Skin epidermis (tissue), 12 donors: Measurements from ENCODE around the gene GIPC2.
"Not testable (repeated sequence)": the region's sequence is repeated elsewhere in the genome, so short reads cannot be mapped to it uniquely, and the experiment has no call there.

ENCODE experiments used
- H3K27ac ChIP-seq, 21 experiments: fragments of 200-600 bp; sonication (generic) in 11 of 21; one replicate each; pipeline ENCODE4 v1.5.0; 2020; ENCODE audit warnings: mild to moderate bottlenecking in 3 of 21, inconsistent platforms in 2 of 21, moderate library complexity in 2 of 21
- H3K4me3 ChIP-seq, 7 experiments: fragments of 200-600 bp; sonication (generic) in 2 of 7; one replicate each; pipeline ENCODE4 v1.5.0; 2020; ENCODE audit warnings: inconsistent platforms in 2 of 7, mild to moderate bottlenecking in 2 of 7, moderate library complexity in 1 of 7

GIPC2 gene

DNA sequence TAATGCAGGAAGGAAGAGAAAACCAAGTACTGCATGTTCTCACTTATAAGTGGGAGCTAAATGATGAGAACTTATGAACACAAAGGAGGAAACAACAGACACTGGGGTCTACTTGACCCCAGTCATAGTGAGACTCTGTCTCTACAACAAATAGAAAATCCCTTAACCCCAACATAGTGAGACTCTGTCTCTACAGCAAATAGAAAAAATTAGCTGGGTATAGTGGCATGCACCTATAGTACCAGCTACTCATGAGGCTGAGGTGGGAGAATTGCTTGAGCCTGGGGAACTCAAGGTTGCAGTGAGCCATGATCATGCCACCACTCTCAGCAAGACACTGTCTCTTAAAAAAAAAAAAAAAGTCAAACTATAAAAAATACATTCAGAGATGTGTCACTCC is 42.7 kb downstream of the GIPC2 start:
- no peak overlapping the region for H3K27ac ChIP-seq
- H3K4me3 ChIP-seq = no peak overlapping the region

DNA sequence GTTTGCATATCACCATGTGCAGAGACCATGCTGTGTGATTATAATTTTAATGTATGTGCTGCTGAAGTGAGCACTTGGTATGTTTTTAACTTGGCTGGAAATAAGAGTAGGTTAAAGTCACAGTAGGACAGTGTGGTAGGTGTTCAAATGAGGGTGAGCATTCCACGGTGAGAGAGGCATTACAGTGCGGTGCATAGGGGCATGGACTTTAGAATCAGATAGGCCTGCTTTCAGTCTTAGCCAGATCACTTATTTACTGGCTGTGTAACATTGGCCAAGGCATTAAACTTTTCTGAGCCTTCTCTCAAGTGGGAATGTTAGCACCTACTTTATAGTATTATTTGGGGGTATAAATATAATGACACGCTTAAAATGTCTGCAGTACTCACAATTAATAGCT is 43.2 kb downstream of the GIPC2 start:
- H3K4me3 ChIP-seq = no peak overlapping the region
- no peak overlapping the region for H3K27ac ChIP-seq

DNA sequence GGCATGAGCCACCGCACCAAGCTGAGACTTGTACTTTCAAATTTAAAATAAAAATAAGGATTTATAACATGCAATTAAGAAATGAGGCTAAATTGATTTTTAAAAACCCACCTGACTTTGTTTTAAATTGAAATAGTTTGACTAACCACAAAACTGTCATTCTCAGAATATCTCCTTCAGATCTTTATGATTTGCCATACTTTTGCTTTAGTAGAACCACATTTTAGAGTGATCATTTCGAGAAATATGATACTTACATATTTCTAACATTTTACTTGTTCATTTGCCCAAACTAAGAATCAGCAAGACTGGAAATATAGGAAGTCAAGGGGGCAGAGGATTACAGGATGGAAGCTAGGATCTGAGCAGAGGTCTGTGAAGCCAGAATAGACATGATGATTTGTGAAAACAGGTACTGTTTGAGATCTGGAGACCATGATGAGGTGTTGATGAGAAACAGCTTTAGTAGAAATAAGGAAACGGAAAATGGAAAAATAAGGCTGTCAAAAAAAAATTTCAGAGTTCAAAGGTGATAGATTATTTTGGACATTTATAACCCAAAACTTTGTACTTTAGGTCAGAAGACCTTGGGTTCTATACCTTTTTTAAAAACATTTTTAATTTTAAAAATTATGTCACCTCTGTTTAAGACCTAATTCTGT is 44.8 kb downstream of the GIPC2 start:
- Histone ChIP-seq H3K27ac (no peak overlapping the region), H3K4me3 (no peak overlapping the region)

DNA sequence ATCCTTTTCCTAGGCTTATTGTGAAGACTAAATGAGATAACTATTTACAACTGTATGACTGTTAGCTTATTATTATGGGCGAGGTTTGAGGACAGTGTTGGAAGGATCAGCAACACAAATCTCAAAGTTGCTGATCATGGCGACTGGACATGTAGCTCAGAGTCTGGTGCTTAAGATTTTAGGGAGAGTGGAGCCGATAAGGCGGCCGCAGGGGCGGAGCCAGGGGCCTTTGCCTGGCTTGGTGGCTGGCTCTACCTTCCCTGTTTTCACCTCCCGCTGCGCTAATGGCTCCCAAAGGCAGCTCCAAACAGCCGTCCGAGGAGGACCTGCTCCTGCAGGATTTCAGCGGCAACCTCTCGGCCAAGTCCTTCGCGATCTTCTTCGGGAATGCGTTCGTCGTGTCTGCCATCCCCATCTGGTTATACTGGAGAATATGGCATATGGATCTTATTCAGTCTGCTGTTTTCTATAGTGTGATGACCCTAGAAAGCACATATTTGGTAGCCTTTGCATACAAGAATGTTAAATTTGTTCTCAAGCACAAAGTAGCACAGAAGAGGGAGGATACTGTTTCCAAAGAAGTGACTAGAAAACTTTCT is 45.5 kb downstream of the GIPC2 start:
- Histone ChIP-seq H3K4me3 (no peak overlapping the region), H3K27ac (no peak overlapping the region)

DNA sequence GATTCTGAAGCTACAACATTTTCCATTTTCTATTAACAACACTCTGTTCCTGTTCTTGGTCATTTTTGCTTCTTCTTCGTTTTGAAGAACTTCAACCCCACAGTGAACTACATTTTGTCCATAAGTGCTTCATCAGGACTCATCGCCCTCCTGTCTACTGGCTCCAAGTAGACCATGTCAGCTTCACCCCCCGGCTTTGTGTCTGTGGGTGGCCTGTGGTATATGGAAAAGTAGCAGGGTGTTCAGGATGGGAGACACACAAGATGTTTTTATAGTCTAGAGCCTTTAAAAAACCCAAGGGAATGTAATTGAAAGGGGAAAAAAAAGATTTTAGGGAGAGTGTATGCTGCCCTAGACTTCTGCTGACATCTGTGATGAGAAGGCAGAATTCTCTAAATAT is 46.1 kb downstream of the GIPC2 start:
- Histone ChIP-seq H3K27ac (no peak overlapping the region), H3K4me3 (no peak overlapping the region)

DNA sequence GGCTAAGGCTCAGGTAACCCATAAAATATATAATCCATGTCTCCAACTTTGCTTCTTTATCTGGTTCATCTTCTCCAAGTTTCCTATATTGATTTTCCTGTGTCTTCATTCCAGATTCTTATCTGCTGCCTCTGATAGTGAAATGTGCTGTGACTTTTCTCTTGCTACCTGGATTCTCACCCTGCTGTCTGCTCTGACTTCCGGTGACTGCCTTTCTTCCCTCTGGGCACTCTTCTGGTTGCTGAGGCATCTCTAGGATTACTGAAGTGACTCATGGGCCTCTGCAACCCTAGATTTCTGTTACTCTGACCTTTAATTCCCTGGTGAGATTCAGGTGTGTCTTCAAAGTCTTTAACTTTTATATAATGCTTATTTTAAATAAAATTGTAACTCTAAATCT is 46.9 kb downstream of the GIPC2 start:
- Histone ChIP-seq H3K4me3 (no peak overlapping the region), H3K27ac (no peak overlapping the region)

DNA sequence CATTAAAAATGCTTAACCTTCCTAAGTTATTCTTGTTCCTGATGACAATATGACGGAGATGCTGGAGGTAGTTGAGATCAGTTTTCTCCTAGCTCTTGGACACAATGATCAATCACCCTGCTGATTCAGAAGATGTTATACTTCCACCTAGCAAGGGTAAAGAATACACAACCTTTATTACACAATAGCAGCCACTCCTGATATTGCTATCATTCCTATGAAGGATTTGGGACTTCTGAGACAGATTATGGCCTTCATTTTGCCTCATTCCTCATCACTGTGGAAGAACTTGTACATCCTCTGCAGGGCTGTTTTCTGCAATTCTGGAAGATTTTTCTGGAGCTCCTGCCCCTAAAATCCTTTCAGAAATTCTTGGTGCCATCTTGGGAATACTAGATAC is 47.8 kb downstream of the GIPC2 start:
- no peak overlapping the region for H3K27ac ChIP-seq

DNA sequence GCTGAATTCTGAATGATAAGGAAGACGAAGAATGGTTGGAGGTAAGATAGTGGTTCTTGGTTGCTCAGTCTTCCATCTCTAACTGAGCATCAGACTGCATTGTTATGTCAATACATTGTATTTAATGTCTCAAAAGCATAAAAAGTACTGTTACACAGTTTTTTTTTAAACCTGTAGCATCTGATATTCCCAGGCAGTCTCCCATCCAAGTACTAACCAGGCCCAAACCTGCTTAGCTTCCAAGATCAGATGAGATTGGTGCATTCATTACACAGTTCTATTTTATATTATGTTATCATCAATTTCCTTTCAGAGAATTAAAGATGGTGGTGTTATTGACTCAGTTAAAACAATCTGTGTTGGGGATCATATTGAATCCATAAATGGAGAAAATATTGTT is 48.9 kb downstream of the GIPC2 start:
- H3K27ac ChIP-seq = peak overlapping the region in 1 of 21 experiments; percentile 52
- no peak overlapping the region for H3K4me3 ChIP-seq

More for the DNA sequence above, 47.8 kb downstream of the GIPC2 start:
- no peak overlapping the region for H3K4me3 ChIP-seq

DNA sequence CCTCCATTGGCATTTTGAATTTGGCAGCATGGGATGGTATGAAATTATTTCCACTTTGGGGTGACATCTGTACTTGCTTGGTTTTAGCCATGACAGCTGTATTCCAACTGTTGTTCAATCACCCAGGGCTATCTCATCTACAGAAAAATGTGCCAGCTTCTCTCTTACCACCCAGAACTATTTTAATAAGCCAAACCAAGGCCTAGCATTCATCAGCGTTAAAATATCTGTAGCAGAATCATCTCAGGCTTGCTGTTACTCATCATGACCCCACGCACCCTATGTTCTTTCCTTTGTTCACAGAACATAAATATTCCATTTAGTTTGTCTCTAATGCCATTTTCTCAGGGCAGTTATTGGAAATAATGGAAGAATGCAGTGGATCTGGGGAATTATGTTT is 49.8 kb downstream of the GIPC2 start:
- peak overlapping the region in 2 of 21 experiments; percentile 9 to 52 for H3K27ac ChIP-seq

DNA sequence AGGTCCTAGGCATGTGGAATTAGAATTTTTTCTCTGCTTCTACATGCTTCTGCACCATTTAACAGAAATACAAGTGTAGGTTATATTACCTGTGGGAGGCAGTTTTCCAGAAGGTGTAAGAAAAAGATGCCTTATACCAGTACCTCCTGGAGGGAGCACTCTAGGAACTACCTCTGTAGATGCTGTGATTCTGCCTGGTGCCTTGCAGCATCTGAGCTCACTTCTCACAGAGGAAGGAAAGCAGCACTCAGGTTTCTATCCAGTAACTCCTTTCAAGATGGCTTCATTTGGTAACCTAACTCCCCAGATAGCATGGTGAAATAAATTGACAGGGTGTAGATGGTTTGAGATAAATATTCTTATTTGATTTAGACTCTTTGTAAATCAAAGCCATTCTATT is 50.3 kb downstream of the GIPC2 start:
- no peak overlapping the region for H3K4me3 ChIP-seq
- peak overlapping the region in 2 of 21 experiments; percentile 9 to 47 for H3K27ac ChIP-seq

More for the DNA sequence above, 49.8 kb downstream of the GIPC2 start:
- H3K4me3 ChIP-seq = no peak overlapping the region

DNA sequence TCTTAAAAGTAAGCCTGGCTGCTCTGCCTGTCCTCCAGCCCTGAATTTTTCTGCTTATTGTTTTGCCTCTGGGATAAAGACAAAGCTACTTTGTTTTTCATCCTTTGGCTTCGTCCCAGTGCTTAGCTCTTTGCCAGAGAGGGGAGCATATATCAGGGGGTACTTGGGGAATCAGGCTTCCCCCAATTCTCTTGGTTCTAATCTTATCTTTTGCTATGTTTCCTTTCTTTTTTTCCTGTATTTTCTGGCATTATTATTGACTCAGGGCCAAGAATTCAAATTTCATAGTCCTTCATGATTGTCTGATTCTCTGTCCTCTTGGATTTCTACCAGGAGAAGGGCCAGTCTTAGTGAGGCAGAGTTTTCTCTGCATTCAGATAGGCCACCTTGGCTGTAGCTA is 51.2 kb downstream of the GIPC2 start:
- Histone ChIP-seq H3K4me3 (no peak overlapping the region), H3K27ac (peak overlapping the region in 2 of 21 experiments; percentile 25 to 47)

DNA sequence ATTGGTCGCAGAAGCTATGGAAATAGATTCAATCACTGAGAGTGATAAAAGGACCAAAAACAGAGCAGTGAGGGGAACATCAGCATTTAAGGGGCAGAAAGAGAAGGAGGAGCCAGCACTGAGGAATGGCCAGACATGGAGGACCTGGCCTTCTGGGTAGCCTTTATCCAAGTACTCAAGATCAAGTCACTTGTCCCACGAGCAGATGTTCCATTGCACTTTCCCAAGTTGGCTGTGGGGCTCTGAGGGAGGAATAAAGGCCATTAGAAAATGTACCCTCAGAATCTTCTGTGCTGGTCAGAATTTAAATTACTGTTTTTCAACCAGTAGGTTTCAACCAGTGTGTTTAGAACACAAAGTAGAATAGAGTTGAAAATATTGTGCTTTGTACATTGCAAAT is 55.3 kb downstream of the GIPC2 start:
- peak overlapping the region in 4 of 21 experiments; percentile 3 to 81 (median 66) for H3K27ac ChIP-seq

DNA sequence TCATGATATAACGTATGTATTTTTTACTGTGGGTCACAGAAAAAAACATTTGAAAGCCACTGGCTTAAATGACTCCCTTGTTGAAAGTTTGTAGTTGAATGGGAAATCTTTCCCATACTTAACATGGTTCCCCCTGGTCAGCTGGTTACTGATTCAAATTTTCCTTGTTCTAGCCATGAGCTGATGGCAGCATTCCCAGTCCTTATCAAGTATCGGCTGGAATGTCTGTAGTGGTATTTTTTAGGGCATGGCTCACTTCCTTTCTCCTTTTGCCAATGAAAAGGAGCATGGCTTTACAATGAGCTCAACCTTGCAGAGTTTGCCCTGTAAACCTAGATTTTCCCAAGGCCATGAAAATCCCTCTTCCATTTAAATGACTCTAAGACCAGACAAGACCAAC is 55.7 kb downstream of the GIPC2 start:
- peak overlapping the region in 3 of 21 experiments; percentile 39 to 81 (median 69) for H3K27ac ChIP-seq
- H3K4me3 ChIP-seq = no peak overlapping the region

More for the DNA sequence above, 55.3 kb downstream of the GIPC2 start:
- H3K4me3 ChIP-seq = no peak overlapping the region

DNA sequence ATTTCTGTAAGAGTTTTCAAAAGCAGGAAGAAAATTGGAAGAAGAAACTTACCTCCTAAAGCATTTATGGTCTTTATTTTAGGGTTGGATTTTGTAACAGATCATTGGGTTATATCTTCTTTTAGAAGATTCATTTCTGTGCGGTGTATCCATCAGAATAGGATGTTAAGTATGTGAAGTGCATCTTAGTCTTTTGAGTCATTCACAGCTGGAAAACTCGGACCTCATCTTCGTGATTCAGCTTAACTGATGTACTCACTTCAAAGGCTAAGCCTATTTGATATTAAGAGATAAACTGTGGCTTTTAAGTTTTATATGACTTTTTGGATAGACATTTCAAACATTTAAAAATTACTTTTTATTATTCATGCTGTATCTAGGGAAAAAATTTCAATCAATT is 56.3 kb downstream of the GIPC2 start:
- H3K27ac ChIP-seq = peak overlapping the region in 3 of 21 experiments; percentile 39 to 81 (median 69)

DNA sequence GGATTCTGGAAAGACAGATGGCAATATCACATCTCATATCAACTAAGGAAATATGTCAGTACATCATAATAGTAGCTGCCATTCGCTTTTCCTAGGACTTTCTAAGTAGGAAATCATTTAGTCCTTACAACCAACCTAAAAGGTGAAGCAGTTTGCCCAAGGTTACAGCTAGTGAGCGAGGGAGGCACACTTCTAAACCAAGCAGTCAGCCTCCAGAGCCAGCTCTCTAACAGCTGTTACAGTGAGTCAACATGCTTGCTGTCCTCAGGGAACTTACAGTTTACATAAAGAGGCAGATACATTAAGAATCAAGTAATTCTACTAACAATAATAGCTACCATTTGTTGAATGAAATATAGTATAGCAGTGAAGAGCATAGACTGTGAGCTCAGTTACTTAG is 57.1 kb downstream of the GIPC2 start:
- peak overlapping the region in 1 of 21 experiments; percentile 44 for H3K27ac ChIP-seq
- H3K4me3 ChIP-seq = no peak overlapping the region

More for the DNA sequence above, 56.3 kb downstream of the GIPC2 start:
- no peak overlapping the region for H3K4me3 ChIP-seq

DNA sequence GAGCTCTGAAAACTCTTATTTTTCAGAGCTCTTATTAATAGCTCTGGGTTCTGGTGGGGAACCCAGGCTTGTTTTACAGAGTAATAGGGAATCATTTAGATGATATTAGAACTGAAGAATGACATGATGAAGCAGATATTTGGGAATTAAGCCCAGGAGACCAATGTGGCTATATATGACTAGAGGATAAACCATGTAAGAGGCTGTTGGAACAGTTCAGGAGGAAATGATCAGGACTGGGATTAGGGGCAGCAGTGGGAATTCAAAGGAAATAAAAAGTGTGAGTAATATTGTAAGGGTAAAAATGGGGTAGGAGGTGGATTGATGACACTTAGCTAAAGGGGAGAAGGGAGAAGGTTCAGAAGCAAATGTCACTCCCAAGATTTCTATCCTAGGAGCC is 58.6 kb downstream of the GIPC2 start:
- H3K27ac ChIP-seq = no peak overlapping the region

DNA sequence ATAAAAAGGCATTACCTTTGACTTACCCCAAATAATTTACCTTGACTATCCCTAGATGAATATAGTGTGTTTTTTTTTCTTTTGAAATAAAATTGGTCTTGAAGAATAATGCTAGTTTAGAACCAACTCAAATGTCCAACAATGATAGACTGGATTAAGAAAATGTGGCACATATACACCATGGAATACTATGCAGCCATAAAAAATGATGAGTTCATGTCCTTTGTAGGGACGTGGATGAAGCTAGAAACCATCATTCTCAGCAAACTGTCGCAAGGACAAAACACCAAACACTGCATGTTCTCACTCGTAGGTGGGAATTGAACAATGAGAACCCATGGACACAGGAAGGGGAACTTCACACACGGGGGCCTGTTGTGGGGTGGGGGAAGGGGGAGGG is 63.9 kb downstream of the GIPC2 start:
- H3K27ac ChIP-seq, H3K4me3 ChIP-seq: not testable (repeated sequence)

More for the DNA sequence above, 58.6 kb downstream of the GIPC2 start:
- H3K4me3 ChIP-seq = no peak overlapping the region

DNA sequence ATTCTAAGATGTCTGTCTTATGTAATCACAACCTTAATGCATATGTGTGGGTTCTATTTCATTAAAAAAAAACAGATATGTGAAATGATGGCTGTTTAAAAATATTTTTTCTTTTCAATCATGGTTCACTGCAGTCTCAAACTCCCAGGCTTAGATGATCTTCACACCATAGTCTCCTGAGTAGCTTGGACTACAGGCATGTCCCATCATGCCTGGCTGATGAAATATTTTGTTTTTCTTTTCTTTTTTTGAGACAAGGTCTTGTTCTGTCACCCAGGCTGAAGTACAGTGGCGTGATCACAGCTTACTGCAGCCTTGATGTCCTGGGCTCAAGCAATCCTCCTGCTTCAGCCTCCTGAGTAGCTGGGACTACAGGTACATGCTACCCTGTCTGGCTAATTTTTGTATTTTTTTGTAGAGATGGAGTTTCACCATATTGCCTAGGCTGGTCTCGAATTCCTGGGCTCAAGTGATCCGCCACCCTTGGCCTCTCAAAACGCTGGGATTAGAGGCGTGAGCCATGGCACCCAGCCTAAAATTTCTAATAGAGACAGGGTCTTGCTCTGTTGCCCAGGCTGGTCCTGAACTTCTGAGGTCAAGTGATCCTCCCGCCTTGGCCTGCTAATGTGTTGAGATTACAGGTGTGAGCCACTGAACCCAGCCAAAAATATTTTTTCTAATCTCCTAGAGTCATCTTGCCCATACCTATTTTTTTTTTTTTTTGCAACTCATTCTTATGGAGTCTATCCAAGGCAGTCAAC is 67.6 kb downstream of the GIPC2 start:
- no peak overlapping the region for H3K4me3 ChIP-seq
- peak overlapping the region in 1 of 21 experiments; percentile 26 for H3K27ac ChIP-seq

DNA sequence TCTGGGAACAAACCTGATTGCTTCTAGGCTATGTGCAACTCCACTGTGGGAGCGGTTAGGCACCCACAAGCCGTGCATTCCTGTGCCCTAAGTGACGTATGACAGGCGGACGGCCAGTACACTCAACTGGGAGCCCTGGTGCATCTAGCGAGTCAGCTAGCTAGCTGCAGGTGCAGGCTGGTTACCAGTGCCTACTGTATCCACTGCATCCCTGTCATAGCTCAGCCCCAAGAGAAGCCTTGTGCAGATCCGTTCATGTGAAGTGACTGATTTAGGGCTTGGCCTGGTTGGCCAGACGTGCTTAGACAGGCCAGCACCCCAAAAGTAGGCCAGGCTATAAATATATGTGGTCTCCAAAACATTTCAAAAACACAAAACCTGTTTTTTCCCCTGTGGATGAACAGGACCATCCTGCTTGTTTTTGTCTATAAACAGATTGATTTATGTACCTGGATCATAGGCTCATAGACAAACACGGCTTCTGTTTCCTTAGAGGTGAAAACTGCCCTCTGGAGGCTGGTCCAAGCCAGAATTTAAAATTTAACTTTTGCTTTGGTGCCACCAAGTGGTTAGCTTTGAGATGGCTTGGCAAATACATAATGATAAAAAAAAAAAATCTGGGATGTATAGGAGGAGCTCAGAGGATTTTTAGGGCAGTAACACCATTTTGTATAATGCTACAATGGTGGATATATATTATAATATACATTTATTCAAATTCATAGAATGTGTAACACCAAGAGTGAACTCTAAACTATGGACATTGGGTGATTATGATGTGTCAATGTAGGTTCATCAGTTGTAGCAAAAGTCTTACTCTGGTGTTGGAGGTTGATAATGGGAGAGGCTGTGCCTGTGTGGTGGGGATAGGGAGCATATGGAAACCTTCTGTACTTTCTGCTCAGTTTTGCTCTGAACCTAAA is 68.5 kb downstream of the GIPC2 start:
- Histone ChIP-seq H3K27ac (no peak overlapping the region), H3K4me3 (no peak overlapping the region)

DNA sequence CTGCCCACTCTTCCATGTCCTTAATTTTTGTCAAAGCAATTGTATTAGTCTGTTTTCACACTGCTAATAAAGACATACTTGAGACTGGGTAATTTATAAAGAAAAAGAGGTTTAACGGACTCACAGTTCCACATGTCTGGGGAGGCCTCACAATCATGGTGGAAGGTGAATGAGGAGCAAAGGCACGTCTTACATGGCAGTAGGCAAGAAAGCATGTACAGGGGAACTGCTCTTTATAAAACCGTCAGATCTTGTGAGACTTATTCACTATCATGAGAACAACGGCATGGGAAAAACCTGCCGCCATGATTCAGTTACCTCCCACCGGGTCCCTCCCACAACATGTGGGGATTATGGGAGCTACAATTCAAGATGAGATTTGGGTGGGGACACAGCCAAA is 74.7 kb downstream of the GIPC2 start:
- not testable (repeated sequence) for H3K27ac ChIP-seq, H3K4me3 ChIP-seq
